LoVo (cell line): ENCODE data around the gene PRRT1.

Experiments
- DNase-seq: peaks from one replicate; pipeline ENCODE4 v3.0.0-alpha.2; 2016; ENCODE audit warnings: low spot score

PRRT1 gene

DNA sequence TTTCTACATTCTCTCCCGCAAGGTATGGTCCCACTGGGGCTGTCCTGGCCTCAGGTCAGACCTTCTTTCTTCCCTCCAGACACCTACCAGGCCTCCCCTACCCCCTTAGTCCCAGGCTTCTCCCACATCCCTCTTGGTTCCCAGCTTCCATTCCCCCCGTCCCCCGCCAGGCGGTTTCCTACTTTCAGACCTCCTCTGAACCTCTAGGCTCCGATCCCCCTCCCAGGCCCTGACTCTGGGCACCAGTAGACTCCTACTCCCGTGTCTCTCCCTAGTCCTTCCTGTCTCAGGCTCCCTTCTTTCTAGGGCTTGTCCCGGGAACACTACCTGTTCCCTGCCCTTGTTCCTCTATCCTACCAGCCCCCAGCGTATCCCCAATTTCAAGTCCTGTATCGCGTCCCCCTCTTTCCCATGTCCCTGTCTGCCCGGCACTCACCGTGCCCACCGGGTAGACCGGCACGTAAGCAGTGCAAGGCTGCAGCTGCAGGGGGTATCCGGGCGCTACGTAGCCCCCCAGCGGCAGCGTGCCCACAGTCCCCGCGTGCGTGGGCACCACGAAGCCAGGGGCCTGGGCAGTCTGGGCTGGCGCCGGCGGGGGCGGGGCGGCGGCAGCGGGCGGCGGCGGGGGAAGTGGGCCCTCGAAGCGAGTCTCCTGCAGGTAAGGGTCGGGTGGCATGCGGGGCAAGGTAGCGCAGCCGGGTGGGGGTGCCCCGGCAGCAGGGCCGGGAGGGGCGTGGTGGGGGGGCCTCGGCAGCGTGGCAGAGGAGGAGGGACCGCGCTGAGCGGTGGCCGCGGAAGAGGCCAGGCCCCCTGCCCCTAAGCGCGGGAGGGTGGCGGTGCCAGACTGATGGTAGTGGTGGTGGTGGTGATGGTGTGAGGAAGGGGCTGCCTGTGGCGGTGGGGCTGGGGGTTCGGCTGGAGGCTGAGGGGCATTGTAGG, 1.5 kb downstream of the PRRT1 start:
- no peak for DNase-seq

DNA sequence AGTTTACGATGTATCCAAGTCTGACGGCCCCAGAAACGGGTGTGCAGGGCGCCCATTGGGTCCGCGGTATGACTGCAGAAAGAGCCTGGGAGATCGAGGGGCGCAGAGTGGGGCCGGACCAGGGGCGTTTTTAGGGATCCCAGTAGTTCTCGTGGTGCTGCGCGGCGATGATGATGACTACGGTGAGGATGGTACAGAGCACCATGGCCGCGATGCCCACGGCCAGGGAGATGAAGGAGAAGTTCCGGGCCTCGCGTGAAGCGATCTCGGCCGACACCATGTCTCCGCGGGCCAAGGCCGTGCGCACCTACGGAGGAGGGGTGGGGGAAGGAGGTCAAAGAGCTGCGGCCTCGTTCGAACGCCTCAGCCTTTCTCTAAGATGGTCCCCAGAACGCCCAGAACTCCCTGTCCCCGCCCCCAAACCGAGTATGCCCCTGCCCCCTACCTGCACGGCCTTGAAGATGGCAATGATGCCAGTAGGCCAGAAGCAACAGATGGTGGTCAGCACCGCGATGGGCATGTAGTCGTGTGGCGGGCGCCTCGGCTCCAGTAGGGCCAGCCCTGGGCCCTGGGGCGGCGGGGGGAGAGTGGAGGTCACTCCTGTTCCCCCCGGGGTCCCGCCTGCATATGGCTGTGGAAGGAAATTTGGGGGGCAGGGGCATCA, 2.5 kb downstream of the PRRT1 start:
- DNase-seq, result no peak

- no peak for DNase-seq
Observed at GRCh38 chr6:32148289-32149091, 3.2 kb downstream of the PRRT1 start.

GRCh38 chr6:32147401-32148132, 4.2 kb downstream of the PRRT1 start:
- DNase-seq, result no peak

GRCh38 chr6:32146687-32147086, 5.1 kb downstream of the PRRT1 start:
- no peak for DNase-seq

GRCh38 chr6:32146287-32146686, 5.5 kb downstream of the PRRT1 start:
- no peak for DNase-seq

DNA sequence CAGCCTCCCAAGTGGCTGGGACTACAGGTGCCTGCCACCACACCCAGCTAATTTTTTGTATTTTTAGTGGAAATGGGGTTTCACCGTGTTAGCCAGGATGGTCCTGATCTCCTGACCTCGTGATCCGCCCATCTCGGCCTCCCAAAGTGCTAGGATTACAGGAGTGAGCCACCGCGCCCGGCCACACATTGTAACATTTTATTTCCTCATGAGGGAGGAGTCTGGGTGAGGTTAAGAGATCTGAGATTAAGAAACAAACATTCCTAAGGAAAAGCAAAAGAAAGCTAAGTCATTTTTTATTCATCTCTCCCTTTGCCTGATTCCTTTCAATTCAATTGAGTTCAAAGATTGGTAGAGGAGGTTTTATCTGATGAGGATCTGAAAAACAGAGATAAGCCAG, 7.5 kb downstream of the PRRT1 start:
- DNase-seq, result peak; percentile 19

DNA sequence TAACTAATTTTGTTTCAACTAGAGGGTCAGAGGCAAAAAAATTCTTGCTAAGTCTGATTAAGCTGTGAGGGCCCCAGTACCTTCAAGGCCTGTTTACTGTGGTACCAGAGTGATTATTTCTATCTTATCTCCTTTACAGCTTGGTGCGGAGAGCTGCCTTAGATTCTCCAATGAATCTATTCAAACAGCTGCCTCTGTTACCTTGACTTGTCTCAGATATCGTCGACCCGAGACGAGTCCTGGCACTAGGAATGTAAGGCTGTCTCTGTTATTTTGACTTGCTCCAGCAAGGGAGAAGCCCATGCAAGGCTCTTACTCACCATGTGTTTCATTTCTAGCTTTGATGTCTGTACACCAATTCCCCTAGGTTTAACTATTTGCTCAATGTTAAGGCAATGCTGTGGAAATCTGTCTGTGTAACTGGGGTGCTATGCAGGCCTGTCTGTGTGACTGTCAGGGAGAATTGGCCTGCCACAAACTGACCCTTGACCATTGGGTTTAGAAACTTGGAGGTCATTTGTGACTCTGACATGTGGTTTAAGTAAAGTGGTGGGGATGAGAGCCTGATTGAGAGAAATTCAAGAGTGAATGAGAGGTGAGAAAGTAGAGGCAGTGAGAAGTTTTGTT, 11.2 kb downstream of the PRRT1 start:
- no peak for DNase-seq

DNA sequence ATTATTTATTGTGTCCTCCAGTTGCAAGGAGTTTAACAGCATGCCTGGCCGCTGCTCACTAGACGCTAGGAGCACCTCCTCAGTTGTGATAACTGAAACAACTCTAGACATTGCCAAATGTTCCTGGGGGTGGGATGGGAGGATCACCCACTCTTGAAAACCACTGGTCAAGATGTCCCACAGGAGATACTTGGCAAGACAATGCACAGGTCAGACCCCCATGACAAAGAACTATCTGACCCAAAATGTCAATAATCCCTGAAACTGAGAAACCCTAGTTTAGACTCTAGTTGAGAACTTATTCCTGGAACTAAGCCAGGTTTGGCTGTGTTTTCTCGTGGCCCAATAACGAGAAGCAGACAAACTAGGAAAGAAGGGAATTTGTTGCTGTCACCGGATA, 12.1 kb downstream of the PRRT1 start:
- DNase-seq, result no peak

DNA sequence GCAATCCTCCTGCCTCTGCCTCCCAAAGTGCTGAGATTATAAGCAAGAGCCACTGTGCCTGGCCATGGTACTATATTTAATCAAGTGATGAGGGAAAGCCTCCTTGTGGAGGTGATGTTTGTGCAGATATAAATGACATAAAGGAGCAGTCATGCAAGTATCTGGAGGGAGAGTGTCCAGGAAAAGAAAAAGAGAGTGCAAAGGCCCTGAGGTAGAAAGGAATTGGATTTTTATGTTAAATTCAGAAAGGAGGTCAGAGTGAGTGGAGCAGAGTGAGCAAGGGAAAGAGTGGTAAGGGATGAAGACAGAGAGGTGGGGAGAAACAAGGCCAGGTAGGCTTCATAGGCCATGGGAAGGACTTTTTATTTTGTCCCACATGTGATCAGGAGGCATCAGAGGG, 14.3 kb downstream of the PRRT1 start:
- no peak for DNase-seq

GRCh38 chr6:32133786-32134185, 18.0 kb downstream of the PRRT1 start:
- DNase-seq, result no peak

- DNase-seq, result no peak
Observed at GRCh38 chr6:32132110-32132509, 19.6 kb downstream of the PRRT1 start.

DNA sequence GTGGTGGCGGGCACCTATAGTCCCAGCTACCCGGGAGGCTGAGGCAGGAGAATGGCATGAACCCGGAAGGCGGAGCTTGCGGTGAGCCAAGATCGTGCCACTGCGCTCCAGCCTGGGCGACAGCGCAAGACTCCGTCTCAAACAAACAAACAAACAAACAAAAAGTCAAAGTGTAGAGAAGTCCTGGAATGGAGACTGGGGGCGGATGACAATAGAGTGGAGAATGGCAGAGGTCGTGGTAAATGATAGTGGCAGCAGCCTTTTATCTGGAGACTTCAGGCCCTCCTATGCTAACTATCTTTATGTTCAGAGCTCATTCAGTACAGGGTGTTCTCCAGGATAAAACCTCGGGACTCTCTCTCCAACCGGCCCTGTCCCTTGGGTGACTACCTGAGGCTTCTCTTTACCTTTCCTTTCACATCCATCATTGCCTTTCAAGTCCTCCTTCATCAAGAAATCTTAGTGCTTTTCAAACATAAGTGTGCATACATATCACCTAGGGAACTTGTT, 20.2 kb downstream of the PRRT1 start:
- DNase-seq, result no peak

- no peak for DNase-seq
Observed at GRCh38 chr6:32129297-32130088, 22.2 kb downstream of the PRRT1 start.

GRCh38 chr6:32128751-32129296, 22.9 kb downstream of the PRRT1 start:
- no peak for DNase-seq

DNA sequence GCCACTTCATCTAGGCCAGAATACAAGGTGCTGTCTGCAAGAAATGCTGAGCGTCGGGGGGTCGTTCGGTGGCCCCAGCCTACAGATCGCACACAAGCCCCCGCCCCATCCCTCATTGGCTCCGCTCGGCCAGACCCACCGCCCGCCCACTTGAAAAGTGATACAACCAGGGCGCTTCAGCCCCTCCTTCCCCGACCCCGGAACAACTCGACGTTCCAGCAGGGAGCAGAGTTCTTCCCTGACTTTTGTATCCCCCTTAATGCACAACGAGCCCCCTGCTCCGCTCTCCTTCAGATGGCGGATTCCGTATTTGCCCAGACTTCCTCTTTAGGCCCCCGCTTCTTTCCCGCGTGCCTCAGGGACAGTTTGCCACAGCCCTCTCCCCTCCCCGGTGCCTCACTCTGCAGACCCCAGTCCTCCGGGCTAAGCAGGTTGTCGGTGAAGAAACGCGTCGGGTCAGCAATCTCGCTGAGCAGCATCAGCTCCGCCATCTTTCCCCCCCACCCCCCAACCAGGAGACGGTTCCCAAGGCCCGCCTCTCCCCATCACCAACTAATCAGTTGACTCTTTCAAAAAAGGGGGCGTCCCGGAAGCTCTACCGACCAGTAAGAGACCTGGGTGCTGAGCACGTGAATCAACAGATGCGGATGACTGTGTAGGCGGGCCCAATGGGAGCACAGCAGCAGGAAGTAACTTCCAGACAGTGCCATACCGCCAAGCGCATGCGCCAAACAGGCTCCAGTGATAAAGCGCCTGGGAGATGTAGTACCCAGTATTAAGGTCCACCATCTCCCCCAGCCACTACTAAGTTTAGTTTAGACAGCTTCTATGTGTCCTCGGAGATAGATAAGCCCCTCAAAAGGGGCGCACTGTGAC, 23.8 kb downstream of the PRRT1 start, which contains the start of gene ATF6B:
ATF6B (minus strand) TSS at position 530 of the 876 bp plus-strand sequence; CDS start at position 491, 39 bp downstream.
- peak; percentile 99 for DNase-seq

- DNase-seq, result no peak
Observed at GRCh38 chr6:32127409-32127716, 24.4 kb downstream of the PRRT1 start.

DNA sequence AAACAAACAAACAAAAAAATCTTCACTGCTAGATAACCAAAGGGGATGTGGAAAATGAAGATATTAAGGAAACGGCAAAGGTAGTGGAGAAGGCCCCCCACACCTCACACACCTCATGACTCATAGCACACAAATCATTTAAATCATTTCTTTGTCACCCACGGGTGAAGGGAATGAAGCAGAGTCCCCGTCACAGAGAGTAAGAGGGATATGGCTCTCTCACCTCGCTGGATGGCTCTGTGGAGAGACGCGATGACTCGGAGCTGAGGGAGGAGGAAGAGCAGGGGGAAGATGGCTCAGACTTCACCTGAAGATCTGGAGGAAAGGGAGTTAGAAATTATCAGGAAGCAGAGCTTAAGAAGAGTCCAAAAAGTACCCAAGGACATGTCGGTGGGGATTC, 24.9 kb downstream of the PRRT1 start:
- DNase-seq, result no peak

GRCh38 chr6:32123681-32124080, 28.1 kb downstream of the PRRT1 start:
- no peak for DNase-seq
